Spleen (tissue), 11 donors: ENCODE measurements around the gene VPS4A. TPM values are rescaled to one million over a fixed set of nuclear protein-coding genes. Genes with fewer than 3 reads are reported as not detected.

Source experiments
- DNase-seq: peaks from one replicate; pipeline ENCODE4 v3.0.0-alpha.2; 2020
- H3K27ac ChIP-seq, 8 donors: fragments of 200-600 bp; sonication (generic) in 7 of 8; 1 replicate in 4 of 8; 2 replicates in 4 of 8; pipeline versions ENCODE4 v1.5.0 to v1.8.0; 2016 to 2021; ENCODE audit warnings: inconsistent platforms in 4 of 8, mild to moderate bottlenecking in 4 of 8, moderate library complexity in 1 of 8
- H3K27me3 ChIP-seq, 7 donors: fragments of 200-600 bp; sonication (generic) in 6 of 7; replicated peaks in 1 of 7; 1 replicate in 4 of 7; 2 replicates in 3 of 7; pipeline versions ENCODE4 v1.5.0 to v1.8.0; 2016 to 2021; ENCODE audit warnings: inconsistent platforms in 3 of 7, mild to moderate bottlenecking in 1 of 7
- H3K36me3 ChIP-seq, 6 donors: fragments of 200-600 bp; sonication (generic) in 5 of 6; 1 replicate in 4 of 6; 2 replicates in 2 of 6; pipeline versions ENCODE4 v1.5.0 to v1.8.0; 2016 to 2021; ENCODE audit warnings: inconsistent platforms in 2 of 6
- H3K4me1 ChIP-seq, 6 donors: fragments of 200-600 bp; sonication (generic) in 5 of 6; 1 replicate in 3 of 6; 2 replicates in 3 of 6; pipeline versions ENCODE4 v1.5.0 to v1.8.0; 2016 to 2021; ENCODE audit warnings: inconsistent platforms in 3 of 6
- H3K4me3 ChIP-seq, 8 donors: fragments of 200-600 bp; sonication (generic) in 7 of 8; 1 replicate in 4 of 8; 2 replicates in 4 of 8; pipeline versions ENCODE4 v1.5.0 to v1.8.0; 2016 to 2021; ENCODE audit warnings: inconsistent platforms in 4 of 8, mild to moderate bottlenecking in 4 of 8, moderate library complexity in 2 of 8
- H3K9me3 ChIP-seq, 8 donors: fragments of 200-600 bp; sonication (generic) in 7 of 8; 1 replicate in 4 of 8; 2 replicates in 4 of 8; pipeline versions ENCODE4 v1.5.0 to v1.8.0; 2016 to 2021; ENCODE audit warnings: inconsistent platforms in 4 of 8
- CTCF ChIP-seq, 11 experiments: fragments of 200-600 bp in 7 of 11; fragments of 450-650 bp in 4 of 11; sonication (generic) in 4 of 11; IDR thresholded peaks in 8 of 11; conservative IDR thresholded peaks in 3 of 11; 1 replicate in 7 of 11; 2 replicates in 4 of 11; pipeline versions ENCODE4 v1.4.0 to v1.8.0; 2016 to 2021; ENCODE audit warnings: antibody characterized with exemption in 11 of 11, inconsistent platforms in 4 of 11, mild to moderate bottlenecking in 1 of 11
- POLR2A ChIP-seq, 3 donors: fragments of 450-650 bp; IDR thresholded peaks; one replicate each; pipeline ENCODE4 v1.5.1; 2017; ENCODE audit warnings: antibody characterized with exemption in 3 of 3, mild to moderate bottlenecking in 1 of 3
- POLR2AphosphoS5 ChIP-seq, 3 donors: sonication (generic); formaldehyde crosslinking; IDR thresholded peaks; one replicate each; pipeline ENCODE4 v1.5.1; 2017; ENCODE audit warnings: antibody characterized with exemption in 3 of 3
- whole genome bisulfite sequencing, 5 donors: extraction: QIAGEN DNeasy Blood & Tissue Kit in 3 of 5; methylation state at CpG; one replicate each; pipeline versions ENCODE4 v1.1.5 to v1.1.7; 2013 to 2018; 5-methylcytosine and 5-hydroxymethylcytosine counted together
- intact Hi-C: fragments of 100-400 bp; cut with DNase I; formaldehyde crosslinking; loops from one replicate; pipeline ENCODE4 v1.15.0; 2023; ENCODE audit warnings: low total_unique reads
- polyA plus RNA-seq, 3 donors: library from polyadenylated mRNA; stranded (reverse); fragments of 200-250 nt; gene quantifications; one replicate each; pipeline ENCODE4 v1.2.1, GENCODE V29; 2013
- total RNA-seq, 7 donors: library from RNA; depleted of rRNA in 3 of 7; stranded (reverse); fragments of >200 nt in 3 of 7; fragmentation: NEBNext Ultra II Directional in 4 of 7; extraction: Animal tissue kit (Norgen Biotek cat#: 25700) in 4 of 7; gene quantifications; one replicate each; pipeline versions ENCODE4 v1.1.0 to v1.2.1, GENCODE V29; 2016 to 2021
- donor health status: healthy with polysubstance abuse.
- donor health status: DM: no; HTN: no; CAD: no; lungs with moderate emphysema.
- donor health status: DM: no; HTN: no; CAD: no.
- donor health status: Bipolar disorder and iron deficiency.
- donor health status: healthy.
- donor health status: DM: no; HTN: no; CAD: no.
- donor health status: DM: yes; HTN: yes; CAD: no.

VPS4A gene
- total and polyA plus RNA-seq, 10 donors = 21.5 to 38.0 (median 32.5) TPM

- no peak for TF ChIP-seq POLR2AphosphoS5 (IDR thresholded peaks at IDR 0.05)
- TF ChIP-seq POLR2A (IDR thresholded peaks at IDR 0.05) = no peak
- TF ChIP-seq CTCF (IDR thresholded peaks at IDR 0.05 in 8 of 11, conservative IDR thresholded peaks at IDR 0.05 in 3 of 11) = no peak
- Histone ChIP-seq H3K27me3 (no peaks in the 10 kb centered on the region), H3K36me3 (peaks cover 0 to 40% (median 3%) of the 10 kb centered on the region in 6 donors), H3K9me3 (no peaks in the 10 kb centered on the region), H3K4me1 (peaks cover 0 to 7% (median 6%) of the 10 kb centered on the region in 6 donors), H3K4me3 (no peak overlapping the region), H3K27ac (no peak overlapping the region)
- no peak for DNase-seq
- 76 to 87% (median 85%) methylated on average over 1 of the region's 1 CpG for WGBS, 5 donors
- intact Hi-C loops = no loop called here
Observed at GRCh38 chr16:69306031-69306430, 5.1 kb upstream of the VPS4A start.

GRCh38 chr16:69307091-69307490 is 4.1 kb upstream of the VPS4A start:
- Histone ChIP-seq H3K27me3 (no peaks in the 10 kb centered on the region), H3K27ac (no peak overlapping the region), H3K36me3 (peaks cover 0 to 29% (median 0%) of the 10 kb centered on the region in 6 donors), H3K4me3 (no peak overlapping the region), H3K9me3 (no peaks in the 10 kb centered on the region), H3K4me1 (peaks cover under 1 to 13% (median 11%) of the 10 kb centered on the region in 6 donors)
- TF ChIP-seq CTCF (IDR thresholded peaks at IDR 0.05 in 8 of 11, conservative IDR thresholded peaks at IDR 0.05 in 3 of 11) (no peak), POLR2A (IDR thresholded peaks at IDR 0.05) (no peak), POLR2AphosphoS5 (IDR thresholded peaks at IDR 0.05) (no peak)
- WGBS, 5 donors = 88 to 100% (median 94%) methylated on average over 1 of the region's 1 CpG
- intact Hi-C loops = no loop called here
- DNase-seq = no peak

GRCh38 chr16:69307856-69308255 is 3.3 kb upstream of the VPS4A start:
- no peak for DNase-seq
- H3K4me1 ChIP-seq = peaks cover 8 to 21% (median 19%) of the 10 kb centered on the region in 6 donors
- WGBS, 5 donors = 91 to 98% (median 97%) methylated on average over 2 of the region's 2 CpGs
- H3K27ac ChIP-seq = no peak overlapping the region
- H3K9me3 ChIP-seq = no peaks in the 10 kb centered on the region
- TF ChIP-seq POLR2A (IDR thresholded peaks at IDR 0.05) (no peak), POLR2AphosphoS5 (IDR thresholded peaks at IDR 0.05) (no peak), CTCF (IDR thresholded peaks at IDR 0.05 in 8 of 11, conservative IDR thresholded peaks at IDR 0.05 in 3 of 11) (no peak)
- intact Hi-C loops = no loop called here
- no peak overlapping the region for H3K4me3 ChIP-seq
- peaks cover 0 to 21% (median 0%) of the 10 kb centered on the region in 6 donors for H3K36me3 ChIP-seq
- no peaks in the 10 kb centered on the region for H3K27me3 ChIP-seq

- intact Hi-C loops = no loop called here
- 83 to 93% (median 90%) methylated on average over 12 of the region's 12 CpGs for WGBS, 5 donors
- H3K27ac ChIP-seq = no peak overlapping the region
- peaks cover 0 to 23% (median 2%) of the 10 kb centered on the region in 6 donors for H3K36me3 ChIP-seq
- no peak overlapping the region for H3K4me3 ChIP-seq
- TF ChIP-seq POLR2AphosphoS5 (IDR thresholded peaks at IDR 0.05) = peak in 1 of 3 donors; percentile 9
- no peak for TF ChIP-seq CTCF (IDR thresholded peaks at IDR 0.05 in 8 of 11, conservative IDR thresholded peaks at IDR 0.05 in 3 of 11)
- DNase-seq = peak; percentile 71
- H3K27me3 ChIP-seq = no peaks in the 10 kb centered on the region
- no peaks in the 10 kb centered on the region for H3K9me3 ChIP-seq
- peaks cover 11 to 35% (median 29%) of the 10 kb centered on the region in 6 donors for H3K4me1 ChIP-seq
Observed at GRCh38 chr16:69309316-69309715, 1.8 kb upstream of the VPS4A start.
